Testis (tissue), 2 donors: Measurements from ENCODE around the gene CELA3A.

ENCODE experiments used
- CTCF ChIP-seq, 3 experiments: fragments of 450-650 bp in 2 of 3; fragments of 200-600 bp in 1 of 3; sonication (generic) in 1 of 3; IDR thresholded peaks; one replicate each; pipeline ENCODE4 v1.5.1; 2016 to 2019; ENCODE audit warnings: antibody characterized with exemption in 3 of 3, mild to moderate bottlenecking in 2 of 3, moderate library complexity in 1 of 3
- POLR2A ChIP-seq: fragments of 450-650 bp; IDR thresholded peaks from one replicate; pipeline ENCODE4 v1.6.1; 2017; ENCODE audit warnings: antibody characterized with exemption, mild to moderate bottlenecking, moderate library complexity

DNA sequence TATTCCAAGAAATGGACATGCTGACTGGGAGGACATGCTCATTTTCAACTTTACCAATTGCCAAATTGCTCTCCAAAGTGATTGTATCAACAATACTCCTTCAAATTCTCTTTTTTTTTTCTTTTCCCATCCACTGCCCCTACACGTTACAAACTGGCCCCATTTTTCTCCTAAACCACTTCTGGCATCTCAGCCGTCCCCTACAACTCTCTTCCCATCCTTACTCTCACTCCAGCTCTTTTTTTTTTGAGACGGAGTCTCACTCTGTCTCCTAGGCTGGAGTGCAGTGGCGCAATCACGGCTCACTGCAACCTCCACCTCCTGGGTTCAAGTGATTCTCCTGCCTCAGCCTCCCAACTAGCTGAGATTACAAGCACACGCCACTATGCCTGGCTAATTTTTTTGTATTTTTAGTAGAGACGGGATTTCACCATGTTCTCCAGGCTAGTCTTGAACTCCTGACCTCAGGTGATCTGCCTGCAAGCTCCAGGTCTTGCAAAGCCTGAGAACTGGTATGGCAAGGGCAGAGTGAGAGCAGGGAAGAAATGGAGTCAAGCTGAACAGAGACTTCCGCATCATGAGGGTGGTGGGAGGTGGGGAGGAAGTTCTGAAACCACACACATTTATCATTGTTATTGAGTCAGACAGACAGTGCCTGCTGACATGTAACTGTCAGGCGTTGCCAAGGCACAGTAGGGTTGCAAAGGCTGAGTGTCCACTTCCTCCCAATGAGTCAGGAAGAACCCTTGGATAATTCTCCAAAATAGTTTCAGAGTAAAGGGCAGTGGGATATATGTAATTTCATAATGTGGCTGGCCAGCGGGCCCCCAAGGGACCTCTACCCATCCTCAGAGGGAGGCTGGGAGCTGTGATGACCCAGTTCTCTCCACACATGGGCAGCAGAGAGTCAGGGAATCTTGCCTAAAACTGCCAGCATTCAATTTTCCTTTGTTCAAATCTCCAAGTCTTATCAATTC, 17.4 kb downstream of the CELA3A start:
- TF ChIP-seq CTCF (IDR thresholded peaks at IDR 0.05) (no peak), POLR2A (no peak)
